Fibroblast of pulmonary artery (primary cell): ENCODE results near the gene IQCB1.
A peak's percentile ranks its signal among the peaks of the same experiment; 100 is the strongest.
"Not testable (repeated sequence)": the region's sequence is repeated elsewhere in the genome, so short reads cannot be mapped to it uniquely, and the experiment has no call there.

ENCODE experiments used
- DNase-seq: peaks from one replicate; pipeline ENCODE4 v3.0.0-alpha.2; 2010; ENCODE audit warnings: low read depth
- H3K4me3 ChIP-seq: replicated peaks from 2 replicates; pipeline ENCODE4 v1.5.1; 2011; ENCODE audit warnings: low read depth, mild to moderate bottlenecking, control low read depth, low read length, moderate library complexity
- CTCF ChIP-seq: IDR thresholded peaks from 2 replicates; pipeline ENCODE4 v1.5.1; 2011; ENCODE audit warnings: mild to moderate bottlenecking, control low read depth, low read length, inconsistent platforms; ENCODE audit errors: missing control alignments

The IQCB1 gene

GRCh38 chr3:121834671-121835464 lies at the start of gene IQCB1, which contains the start of gene EAF2:
TSS of gene IQCB1 (minus strand) at chr3:121835060. CDS start at chr3:121828960, 6,100 bp downstream.
TSS of gene EAF2 (plus strand) at chr3:121835209. CDS start at chr3:121835286, 77 bp downstream.
- peak within 1 kb of the TSS; percentile 65 for H3K4me3 ChIP-seq
- DNase-seq, result peak; percentile 96
- TF ChIP-seq CTCF, result no peak

GRCh38 chr3:121883507-121883906 lies 48.6 kb upstream of the IQCB1 start:
- peak; percentile 45 for TF ChIP-seq CTCF
- H3K4me3 ChIP-seq, result no peak overlapping the region
- DNase-seq, result peak; percentile 54

GRCh38 chr3:121878411-121878810 lies 43.6 kb upstream of the IQCB1 start:
- H3K4me3 ChIP-seq, result no peak overlapping the region
- DNase-seq, result no peak
- no peak for TF ChIP-seq CTCF

- no peak overlapping the region for H3K4me3 ChIP-seq
- TF ChIP-seq CTCF, result no peak
- DNase-seq, result no peak
Observed at GRCh38 chr3:121871430-121871829, 36.6 kb upstream of the IQCB1 start.

- DNase-seq, result no peak
- TF ChIP-seq CTCF, result no peak
- H3K4me3 ChIP-seq, result no peak overlapping the region
Observed at GRCh38 chr3:121870717-121871116, 35.9 kb upstream of the IQCB1 start.

- DNase-seq, result no peak
- TF ChIP-seq CTCF, result no peak
- H3K4me3 ChIP-seq, result no peak overlapping the region
Observed at GRCh38 chr3:121869736-121870135, 34.9 kb upstream of the IQCB1 start.

- H3K4me3 ChIP-seq, result no peak overlapping the region
- TF ChIP-seq CTCF, result no peak
- no peak for DNase-seq
Observed at GRCh38 chr3:121863801-121864200, 28.9 kb upstream of the IQCB1 start.

- H3K4me3 ChIP-seq, DNase-seq: not testable (repeated sequence)
Observed at GRCh38 chr3:121863247-121863646, 28.4 kb upstream of the IQCB1 start.

GRCh38 chr3:121857778-121858177 lies 22.9 kb upstream of the IQCB1 start:
- not testable (repeated sequence) for H3K4me3 ChIP-seq, DNase-seq
